DMS53 treated with DMSO at 0.1 percent for 48 hours (cell line): Measurements from ENCODE around the gene GOLGA8R.
"Not testable (repeated sequence)": the region's sequence is repeated elsewhere in the genome, so short reads cannot be mapped to it uniquely, and the experiment has no call there.

ENCODE experiments used
- DNase-seq: peaks from one replicate; lab custom pipeline; 2025; ENCODE audit not compliant: unreplicated experiment; lab: John Stamatoyannopoulos, UW

Gene GOLGA8R

GRCh38 chr15:30355043-30355442 lies 59.0 kb downstream of the GOLGA8R start:
- not testable (repeated sequence) for DNase-seq
